ENCODE data around the gene PLEKHO2.

GRCh38 chr15:64816452-64816851 is 25.3 kb upstream of the PLEKHO2 start:
- TF ChIP-seq CTCF (IDR thresholded peaks at IDR 0.05) (peak in 3 of 7 experiments; percentile 25 to 36 (median 28)), POLR2A (IDR thresholded peaks at IDR 0.05) (no peak)
